ENCODE data around the gene DIS3L2.

The DIS3L2 gene

GRCh38 chr2:231961349-231962166, at the start of gene DIS3L2:
DIS3L2 (plus strand) TSS chr2:231961713; CDS start chr2:232014928, 53,215 bp downstream.
- TF ChIP-seq CTCF (IDR thresholded peaks at IDR 0.05): no peak

GRCh38 chr2:231914077-231914690, 47.3 kb upstream of the DIS3L2 start:
- no peak for TF ChIP-seq CTCF (IDR thresholded peaks at IDR 0.05)

GRCh38 chr2:231917280-231918066, 44.0 kb upstream of the DIS3L2 start:
- TF ChIP-seq CTCF (IDR thresholded peaks at IDR 0.05): no peak

- TF ChIP-seq CTCF (IDR thresholded peaks at IDR 0.05): no peak
Measured at GRCh38 chr2:231918501-231919330, 42.8 kb upstream of the DIS3L2 start.

GRCh38 chr2:231919341-231920035, 42.0 kb upstream of the DIS3L2 start:
- TF ChIP-seq CTCF (IDR thresholded peaks at IDR 0.05): no peak

GRCh38 chr2:231920366-231920765, 41.1 kb upstream of the DIS3L2 start:
- no peak for TF ChIP-seq CTCF (IDR thresholded peaks at IDR 0.05)
